ENCODE measurements around the gene CA5B.
"Not testable (repeated sequence)": the region's sequence is repeated elsewhere in the genome, so short reads cannot be mapped to it uniquely, and the experiment has no call there.

Gene CA5B

DNA sequence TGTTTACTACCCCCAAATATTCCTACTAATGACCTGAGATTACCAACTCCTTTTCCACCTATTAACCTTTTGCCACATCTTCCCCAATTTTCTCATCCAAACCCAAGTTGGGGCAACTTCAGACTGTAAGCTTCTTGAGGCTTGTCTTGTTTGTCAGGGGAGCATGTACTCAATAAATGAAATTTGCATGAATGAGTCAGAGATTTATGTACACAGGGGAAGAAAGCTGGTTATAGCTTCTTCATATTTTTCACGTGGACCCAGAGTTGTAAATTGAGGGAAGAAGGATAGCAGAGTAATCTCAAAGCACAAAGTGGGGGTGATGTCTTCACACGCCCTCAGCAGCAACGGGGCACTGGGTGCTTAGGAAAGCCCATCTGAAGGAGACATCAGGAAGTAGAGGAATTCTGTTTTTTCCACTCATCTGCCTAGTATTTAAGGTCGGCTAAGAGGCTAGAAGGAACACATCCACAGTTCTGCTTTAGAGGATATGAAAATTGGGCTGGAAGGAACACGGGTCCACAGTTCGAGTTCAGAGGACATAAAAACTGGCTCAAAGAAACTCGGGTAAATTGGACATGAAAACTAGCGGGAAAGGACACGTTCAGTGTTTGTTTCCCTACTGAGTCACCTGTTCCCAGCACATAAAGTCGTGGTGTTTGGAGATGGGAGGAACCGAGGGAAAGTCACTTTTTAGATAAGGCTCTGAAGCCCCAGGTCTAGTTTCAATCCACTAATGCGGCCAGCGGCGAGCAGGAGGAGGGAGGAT lies 696 bp upstream of the CA5B start:
- TF ChIP-seq, protein P1, sequence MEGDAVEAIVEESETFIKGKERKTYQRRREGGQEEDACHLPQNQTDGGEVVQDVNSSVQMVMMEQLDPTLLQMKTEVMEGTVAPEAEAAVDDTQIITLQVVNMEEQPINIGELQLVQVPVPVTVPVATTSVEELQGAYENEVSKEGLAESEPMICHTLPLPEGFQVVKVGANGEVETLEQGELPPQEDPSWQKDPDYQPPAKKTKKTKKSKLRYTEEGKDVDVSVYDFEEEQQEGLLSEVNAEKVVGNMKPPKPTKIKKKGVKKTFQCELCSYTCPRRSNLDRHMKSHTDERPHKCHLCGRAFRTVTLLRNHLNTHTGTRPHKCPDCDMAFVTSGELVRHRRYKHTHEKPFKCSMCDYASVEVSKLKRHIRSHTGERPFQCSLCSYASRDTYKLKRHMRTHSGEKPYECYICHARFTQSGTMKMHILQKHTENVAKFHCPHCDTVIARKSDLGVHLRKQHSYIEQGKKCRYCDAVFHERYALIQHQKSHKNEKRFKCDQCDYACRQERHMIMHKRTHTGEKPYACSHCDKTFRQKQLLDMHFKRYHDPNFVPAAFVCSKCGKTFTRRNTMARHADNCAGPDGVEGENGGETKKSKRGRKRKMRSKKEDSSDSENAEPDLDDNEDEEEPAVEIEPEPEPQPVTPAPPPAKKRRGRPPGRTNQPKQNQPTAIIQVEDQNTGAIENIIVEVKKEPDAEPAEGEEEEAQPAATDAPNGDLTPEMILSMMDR (IDR thresholded peaks at IDR 0.05; ENCODE audit: insufficient read depth, low read length, missing control alignments), result no peak
- no peak for DNase-seq (ENCODE audit: low read depth, low spot score)
- ChIA-PET CTCF (no interaction called here), POLR2A (interaction anchor here (1.0 kb wide), 1 partner anchor 63 kb away, joined by 4 read pairs; no protein-coding TSS in a partner anchor)
- H3K4me3 ChIP-seq (ENCODE audit: low read depth, low read length), result no peak overlapping the region; the same call in 1 of the 2 replicates

DNA sequence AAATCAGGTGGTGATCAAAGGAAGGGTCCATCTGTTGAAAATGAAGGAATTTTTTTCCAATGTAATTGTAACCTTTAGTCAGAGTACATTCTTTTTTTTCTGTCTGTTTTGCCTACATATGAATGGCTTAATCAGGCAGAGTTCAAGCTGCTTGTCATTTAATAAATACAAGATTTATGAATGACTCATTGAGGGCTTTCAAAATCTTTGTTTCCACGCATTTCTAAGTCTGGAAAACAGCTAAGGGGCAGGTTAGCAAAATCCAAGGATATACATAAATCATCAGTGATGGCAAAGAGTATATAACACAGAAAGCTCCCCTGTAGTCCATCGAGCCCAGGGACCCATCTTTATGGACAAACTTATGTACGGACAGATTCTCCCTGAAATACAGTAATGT lies 1.8 kb downstream of the CA5B start:
- no peak for DNase-seq (ENCODE audit: low read depth, low spot score)
- H3K4me3 ChIP-seq (ENCODE audit: low read depth, low read length), result no peak overlapping the region
- ChIA-PET POLR2A (no interaction called here), CTCF (interaction anchor here (1.0 kb wide), 2 partner anchors 22 to 54 kb away, joined by 3 read pairs; no protein-coding TSS in a partner anchor)
- TF ChIP-seq, protein P1 (IDR thresholded peaks at IDR 0.05; ENCODE audit: insufficient read depth, low read length, missing control alignments), result no peak

DNA sequence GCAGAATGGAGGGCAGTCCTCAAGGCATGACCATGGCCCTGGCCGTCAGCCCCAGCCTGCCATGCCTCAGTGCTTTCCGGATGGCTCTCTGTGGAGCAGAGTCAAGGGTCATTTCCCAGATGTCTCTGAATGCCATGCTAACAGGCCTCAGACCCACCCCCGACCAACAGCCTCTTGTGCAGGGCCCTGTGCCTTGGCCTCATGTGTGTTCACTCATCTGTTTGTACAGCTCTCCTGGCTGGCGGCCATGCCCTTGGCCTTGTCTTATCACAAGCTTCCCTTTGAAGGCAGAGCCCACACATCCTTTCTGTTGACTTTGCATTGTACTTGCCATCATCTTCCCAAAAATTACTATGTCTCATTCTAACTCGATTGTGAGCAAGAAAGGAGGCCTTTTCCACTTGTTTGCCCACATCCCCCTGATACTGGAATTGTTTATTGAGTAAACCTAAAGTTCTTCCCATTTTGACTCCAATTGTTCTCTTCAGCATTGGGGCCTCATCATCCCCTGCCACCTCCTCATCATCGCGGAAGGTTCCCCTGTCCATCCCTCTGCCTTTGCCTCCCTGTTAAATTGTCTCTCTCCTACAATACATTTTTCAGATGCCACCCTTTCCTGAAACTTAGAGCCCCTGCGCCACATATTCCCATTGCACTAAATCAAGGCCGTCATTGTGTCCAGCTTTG lies 6.3 kb downstream of the CA5B start:
- no peak for DNase-seq (ENCODE audit: low read depth, low spot score)
- TF ChIP-seq, protein P1 (IDR thresholded peaks at IDR 0.05; ENCODE audit: insufficient read depth, low read length, missing control alignments), result no peak
- no peak overlapping the region for H3K4me3 ChIP-seq (ENCODE audit: low read depth, low read length)
- ChIA-PET POLR2A (no interaction called here), CTCF (no interaction called here)

DNA sequence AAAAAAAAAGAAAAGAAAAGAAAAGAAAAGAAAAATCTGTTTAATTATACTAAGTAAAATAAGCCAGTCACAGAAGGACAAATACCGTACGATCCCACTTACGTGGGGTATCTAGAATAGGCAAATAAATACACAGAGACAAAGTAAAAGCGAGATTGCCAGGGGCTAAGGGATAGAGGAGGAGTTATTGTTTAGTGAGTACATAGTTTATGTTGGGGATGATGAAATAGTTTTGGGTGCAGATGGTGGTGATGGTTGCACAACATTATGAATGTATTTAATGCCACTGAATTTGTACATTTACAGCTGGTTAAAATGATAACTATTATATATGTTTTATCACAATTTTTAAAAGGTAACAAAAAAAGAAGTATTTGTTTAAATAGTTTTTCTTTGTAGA lies 7.1 kb downstream of the CA5B start:
- ChIA-PET POLR2A (no interaction called here), CTCF (no interaction called here)
- TF ChIP-seq, protein P1 (IDR thresholded peaks at IDR 0.05; ENCODE audit: insufficient read depth, low read length, missing control alignments), result no peak
- no peak for DNase-seq (ENCODE audit: low read depth, low spot score)
- no peak overlapping the region for H3K4me3 ChIP-seq (ENCODE audit: low read depth, low read length)

DNA sequence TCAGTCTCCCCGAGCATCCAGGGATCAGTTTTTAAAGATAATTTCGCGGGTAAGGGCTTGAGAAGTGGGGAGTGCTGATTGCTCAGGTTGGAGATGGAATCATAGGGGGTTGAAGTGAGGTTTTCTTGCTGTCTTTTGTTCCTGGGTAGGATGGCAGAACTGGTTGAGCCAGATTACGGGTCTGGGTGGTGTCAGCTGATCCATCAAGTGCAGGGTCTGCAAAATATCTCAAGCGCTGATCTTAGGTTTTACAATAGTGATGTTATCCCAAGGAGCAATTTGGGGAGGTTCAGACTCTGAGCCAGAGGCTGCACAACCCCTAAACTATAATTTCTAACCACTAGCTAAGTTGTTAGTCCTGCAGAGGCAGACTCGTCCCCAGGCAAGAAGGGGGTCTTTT lies 8.6 kb downstream of the CA5B start:
- DNase-seq (ENCODE audit: low read depth, low spot score); CTCF ChIA-PET; H3K4me3 ChIP-seq (ENCODE audit: low read depth, low read length); POLR2A ChIA-PET: not testable (repeated sequence)

DNA sequence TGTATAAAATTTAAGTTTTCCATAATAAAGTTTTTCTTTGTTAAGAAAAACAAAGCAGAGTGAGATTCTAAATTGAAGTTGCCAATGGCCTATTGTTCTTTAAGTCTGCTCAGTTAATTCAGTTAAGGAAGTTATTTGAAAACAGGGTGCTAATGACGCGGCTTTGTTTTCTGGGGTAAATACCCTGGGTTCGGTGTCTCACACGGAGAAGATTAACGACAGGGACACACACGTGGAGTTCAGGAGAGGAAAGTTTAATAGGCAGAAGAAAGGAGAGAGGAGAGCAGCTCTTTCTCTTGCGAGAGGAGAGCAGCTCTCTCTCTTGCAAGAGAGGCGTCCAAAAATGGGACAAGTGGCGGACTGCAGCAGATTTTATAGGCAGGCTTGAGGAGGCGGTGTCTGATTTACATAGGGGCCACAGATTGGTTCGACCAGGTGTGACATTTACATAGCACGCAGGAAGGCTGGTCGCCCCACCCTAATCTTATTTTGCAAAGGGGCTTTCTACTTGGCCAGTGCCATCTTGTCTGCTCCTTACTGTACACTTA lies 9.6 kb downstream of the CA5B start:
- no peak for DNase-seq (ENCODE audit: low read depth, low spot score)
- H3K4me3 ChIP-seq (ENCODE audit: low read depth, low read length), result no peak overlapping the region
- TF ChIP-seq, protein P1 (IDR thresholded peaks at IDR 0.05; ENCODE audit: insufficient read depth, low read length, missing control alignments), result no peak
- ChIA-PET CTCF (interaction anchor here (1.5 kb wide), 1 partner anchor 14 kb away, joined by 4 read pairs; no protein-coding TSS in a partner anchor), POLR2A (no interaction called here)

All from AG04449 (cell line).